GM23248 (cell line): Measurements from ENCODE around the gene PIK3CB. TPM values are rescaled to one million over a fixed set of nuclear protein-coding genes. Genes with fewer than 3 reads are reported as not detected.

Experiments
- DNase-seq: peaks from one replicate; pipeline ENCODE4 v3.0.0-alpha.2; 2015
- H2AFZ ChIP-seq: fragments of 200-600 bp; sonication (generic); 2 replicates; pipeline ENCODE4 v1.6.1; 2016; ENCODE audit warnings: antibody characterized with exemption
- H3F3A ChIP-seq: fragments of 200-600 bp; sonication (generic); 2 replicates; pipeline ENCODE4 v1.6.1; 2016; ENCODE audit warnings: mild to moderate bottlenecking, antibody characterized with exemption, mixed run types; ENCODE audit not compliant: insufficient read depth
- H3K27ac ChIP-seq: fragments of 200-600 bp; sonication (generic); 2 replicates; pipeline ENCODE4 v1.5.1; 2016; ENCODE audit warnings: mild to moderate bottlenecking
- H3K27me3 ChIP-seq: fragments of 200-600 bp; sonication (generic); replicated peaks from 2 replicates; pipeline ENCODE4 v1.6.1; 2016; ENCODE audit warnings: mild to moderate bottlenecking; ENCODE audit not compliant: insufficient read depth
- H3K36me3 ChIP-seq: fragments of 200-600 bp; sonication (generic); 2 replicates; pipeline ENCODE4 v1.6.1; 2016; ENCODE audit warnings: low read depth, mild to moderate bottlenecking
- H3K4me1 ChIP-seq: fragments of 200-600 bp; sonication (generic); 2 replicates; pipeline ENCODE4 v1.6.1; 2016; ENCODE audit warnings: mild to moderate bottlenecking; ENCODE audit not compliant: insufficient read depth
- H3K4me2 ChIP-seq: fragments of 200-600 bp; sonication (generic); one replicate; pipeline ENCODE4 v1.6.1; 2016; ENCODE audit warnings: mild to moderate bottlenecking; ENCODE audit not compliant: unreplicated experiment
- H3K4me3 ChIP-seq: fragments of 200-600 bp; sonication (generic); 2 replicates; pipeline ENCODE4 v1.5.1; 2016; ENCODE audit warnings: mild to moderate bottlenecking
- H3K79me2 ChIP-seq: fragments of 200-600 bp; sonication (generic); 2 replicates; pipeline ENCODE4 v1.6.1; 2016; ENCODE audit warnings: mild to moderate bottlenecking; ENCODE audit not compliant: insufficient read depth
- H3K9ac ChIP-seq: fragments of 200-600 bp; sonication (generic); 2 replicates; pipeline ENCODE4 v1.6.1; 2016; ENCODE audit warnings: mild to moderate bottlenecking
- H3K9me2 ChIP-seq: fragments of 200-600 bp; sonication (generic); 2 replicates; pipeline ENCODE4 v1.6.1; 2016; ENCODE audit warnings: mixed run types, mild to moderate bottlenecking, moderate library complexity; ENCODE audit not compliant: insufficient read depth
- H3K9me3 ChIP-seq: fragments of 200-600 bp; sonication (generic); one replicate; pipeline ENCODE4 v1.6.1; 2017; ENCODE audit warnings: low read depth
- H4K20me1 ChIP-seq: fragments of 200-600 bp; sonication (generic); 2 replicates; pipeline ENCODE4 v1.6.0; 2016; ENCODE audit not compliant: insufficient read depth
- EZH2 ChIP-seq: fragments of 200-600 bp; sonication (generic); IDR thresholded peaks from 2 replicates; pipeline ENCODE4 v1.6.1; 2018; ENCODE audit warnings: antibody characterized with exemption, mild to moderate bottlenecking; ENCODE audit not compliant: insufficient read depth, poor library complexity, severe bottlenecking
- EZH2phosphoT487 ChIP-seq: fragments of 200-600 bp; sonication (generic); IDR thresholded peaks from 2 replicates; pipeline ENCODE4 v1.6.1; 2018; ENCODE audit warnings: antibody characterized with exemption, moderate library complexity, mild to moderate bottlenecking, low read depth; ENCODE audit not compliant: insufficient read depth
- WGBS, 2 experiments: methylation state at CpG; one replicate each; pipeline ENCODE4 v1.1.6; 2015 to 2017; ENCODE audit warnings: low lambda C conversion rate in 2 of 2, low coverage in 1 of 2; ENCODE audit errors: missing lambda C conversion rate in 2 of 2; 5-methylcytosine and 5-hydroxymethylcytosine counted together
- in situ Hi-C: fragments of 300-500 bp; cut with MboI; formaldehyde crosslinking; loops from 2 replicates; pipeline ENCODE4 v1.15.0; 2020
- polyA plus RNA-seq: library from polyadenylated mRNA; unstranded; fragments of >200 nt; fragmentation: Nextera tagmentation; extraction: Ambion mirVana; gene quantifications from 2 replicates; pipeline ENCODE4 v1.2.1, GENCODE V29; 2016
- total RNA-seq: library from RNA; depleted of rRNA; stranded (reverse); fragments of >200 nt; shearing (Covaris generic); gene quantifications from 2 replicates; pipeline ENCODE4 v1.2.3, GENCODE V29; 2014

The PIK3CB gene
- total and polyA plus RNA-seq, 2 experiments from 2014 or later, result 4.8 to 6.4 TPM

GRCh38 chr3:138867996-138868395, 33.3 kb upstream of the PIK3CB start:
- Histone ChIP-seq H3K27ac (no peak overlapping the region), H3K9ac (no peak overlapping the region), H3K4me3 (no peak overlapping the region), H2AFZ (no peak overlapping the region), H3K27me3 (no peaks in the 10 kb centered on the region), H3F3A (peaks cover 10% of the 10 kb centered on the region; the same call in 1 of the 2 replicates), H4K20me1 (no peaks in the 10 kb centered on the region), H3K9me2 (no peaks in the 10 kb centered on the region), H3K4me1 (peaks cover 8% of the 10 kb centered on the region), H3K36me3 (no peaks in the 10 kb centered on the region), H3K79me2 (no peaks in the 10 kb centered on the region), H3K4me2 (no peak overlapping the region), H3K9me3 (no peaks in the 10 kb centered on the region)
- WGBS, 2 experiments, result 3 to 4% methylated on average over 1 of the region's 1 CpG
- TF ChIP-seq EZH2 (no peak), EZH2phosphoT487 (no peak)
- in situ Hi-C loops, result no loop called here
- DNase-seq, result no peak

GRCh38 chr3:138863776-138864113, 29.0 kb upstream of the PIK3CB start:
- in situ Hi-C loops, result no loop called here
- Histone ChIP-seq H3K4me3 (no peak overlapping the region), H3K9ac (0 out of 2 replicates have a peak overlapping the region, but pooled peaks have one; percentile 50), H3F3A (peaks cover 20% of the 10 kb centered on the region), H3K9me3 (no peaks in the 10 kb centered on the region), H3K36me3 (no peaks in the 10 kb centered on the region), H2AFZ (peak overlapping the region; percentile 68), H3K9me2 (no peaks in the 10 kb centered on the region), H3K27me3 (no peaks in the 10 kb centered on the region), H3K79me2 (no peaks in the 10 kb centered on the region), H3K27ac (peak overlapping the region; percentile 74), H3K4me2 (no peak overlapping the region), H3K4me1 (peaks cover 27% of the 10 kb centered on the region), H4K20me1 (no peaks in the 10 kb centered on the region)
- DNase-seq, result no peak
- WGBS, 2 experiments, result 92 to 94% methylated on average over 4 of the region's 4 CpGs
- no peak for TF ChIP-seq EZH2phosphoT487
- TF ChIP-seq EZH2, result no peak

GRCh38 chr3:138862924-138863775, 28.4 kb upstream of the PIK3CB start:
- Histone ChIP-seq H3K9me2 (no peaks in the 10 kb centered on the region), H3F3A (peaks cover 20% of the 10 kb centered on the region), H3K9ac (peak overlapping the region; percentile 50), H3K36me3 (no peaks in the 10 kb centered on the region), H3K27me3 (no peaks in the 10 kb centered on the region), H3K4me3 (peak overlapping the region; percentile 22), H4K20me1 (no peaks in the 10 kb centered on the region), H3K27ac (peak overlapping the region; percentile 74), H2AFZ (peak overlapping the region; percentile 68), H3K79me2 (no peaks in the 10 kb centered on the region), H3K4me2 (peak overlapping the region; percentile 76), H3K9me3 (no peaks in the 10 kb centered on the region), H3K4me1 (peaks cover 27% of the 10 kb centered on the region)
- in situ Hi-C loops, result no loop called here
- 25 to 27% methylated on average over 11 of the region's 11 CpGs for WGBS, 2 experiments
- TF ChIP-seq EZH2 (no peak), EZH2phosphoT487 (no peak)
- DNase-seq, result peak; percentile 89

- no peaks in the 10 kb centered on the region for H4K20me1 ChIP-seq
- DNase-seq, result peak; percentile 19
- peak overlapping the region; percentile 74; the same call in 1 of the 2 replicates for H3K27ac ChIP-seq
- no peaks in the 10 kb centered on the region; the same call in 1 of the 2 replicates for H3K27me3 ChIP-seq
- H3K79me2 ChIP-seq, result no peaks in the 10 kb centered on the region
- H3K4me3 ChIP-seq, result no peak overlapping the region
- H3K36me3 ChIP-seq, result no peaks in the 10 kb centered on the region
- 80 to 93% methylated on average over 4 of the region's 4 CpGs for WGBS, 2 experiments
- TF ChIP-seq EZH2phosphoT487, result no peak
- TF ChIP-seq EZH2, result no peak
- H2AFZ ChIP-seq, result peak overlapping the region; percentile 68
- peak overlapping the region; percentile 76 for H3K4me2 ChIP-seq
- peaks cover 27% of the 10 kb centered on the region for H3K4me1 ChIP-seq
- H3K9me3 ChIP-seq, result no peaks in the 10 kb centered on the region
- H3F3A ChIP-seq, result peaks cover 20% of the 10 kb centered on the region
- in situ Hi-C loops, result no loop called here
- H3K9ac ChIP-seq, result 0 out of 2 replicates have a peak overlapping the region, but pooled peaks have one; percentile 5
- H3K9me2 ChIP-seq, result no peaks in the 10 kb centered on the region
These were observed 27.8 kb upstream of the PIK3CB start for GRCh38 chr3:138862531-138862923.
